T-cell (primary cell): ENCODE data around the gene DUSP19. TPM values are rescaled to one million over a fixed set of nuclear protein-coding genes. Genes with fewer than 3 reads are reported as not detected.

ENCODE experiments used
- ATAC-seq, 4 experiments: fragments of 200-7000 bp in 3 of 4; fragments of 150-1000 bp in 1 of 4; cut with Tn5 transposase; replicated peaks in 1 of 4; 1 replicate in 3 of 4; 2 replicates in 1 of 4; pipeline ENCODE4 v1.10.0; 2021; ENCODE audit warnings: moderate library complexity in 3 of 4, mild to moderate bottlenecking in 2 of 4, moderate number of reproducible peaks in 1 of 4
- CTCF ChIA-PET, 2 donors: fragments of 300-600 bp; sonication (Branson Sonifier 250); formaldehyde crosslinking; loops; one replicate each; lab custom pipeline; 2022; ENCODE audit warnings: antibody characterized with exemption in 2 of 2; lab: Charles Lee
- POLR2A ChIA-PET, 2 donors: fragments of 300-600 bp; sonication (Branson Sonifier 250); formaldehyde crosslinking; loops; one replicate each; lab custom pipeline; 2022; ENCODE audit warnings: antibody characterized with exemption in 2 of 2; lab: Charles Lee
- DNase-seq, 35 experiments: peaks; one replicate each; pipeline versions ENCODE4 v3.0.0 to v3.0.0-alpha.2; 2013 to 2023
- H3K27ac ChIP-seq: one replicate; pipeline ENCODE4 v1.5.1; 2013; ENCODE audit warnings: low read length
- H3K27me3 ChIP-seq, 2 experiments: replicated peaks in 1 of 2; 1 replicate in 1 of 2; 2 replicates in 1 of 2; pipeline versions ENCODE4 v1.6.1 to v1.7.0; 2013; ENCODE audit warnings: low read length in 1 of 2, mixed read lengths in 1 of 2; ENCODE audit not compliant: control insufficient read depth in 2 of 2, insufficient read depth in 2 of 2; ENCODE audit errors: extremely low read depth in 1 of 2
- H3K36me3 ChIP-seq, 2 donors: 1 replicate in 1 of 2; 2 replicates in 1 of 2; pipeline versions ENCODE4 v1.6.1 to v1.7.0; 2013; ENCODE audit warnings: low read length in 1 of 2; ENCODE audit not compliant: control insufficient read depth in 2 of 2, insufficient read depth in 1 of 2; ENCODE audit errors: extremely low read depth in 1 of 2
- H3K4me1 ChIP-seq, 2 experiments: 1 replicate in 1 of 2; 2 replicates in 1 of 2; pipeline versions ENCODE4 v1.6.1 to v1.7.0; 2013; ENCODE audit warnings: low read length in 2 of 2, mixed read lengths in 1 of 2; ENCODE audit not compliant: insufficient read depth in 2 of 2, control insufficient read depth in 1 of 2; ENCODE audit errors: extremely low read depth in 1 of 2
- H3K4me3 ChIP-seq, 2 donors: 1 replicate in 1 of 2; 2 replicates in 1 of 2; pipeline versions ENCODE4 v1.5.1 to v1.7.0; 2013; ENCODE audit warnings: mild to moderate bottlenecking in 2 of 2, low read length in 1 of 2, moderate library complexity in 1 of 2; ENCODE audit not compliant: control insufficient read depth in 1 of 2; ENCODE audit errors: extremely low read depth in 1 of 2
- H3K9me3 ChIP-seq: 2 replicates; pipeline ENCODE4 v1.7.0; 2013
- H3K27ac Mint-ChIP-seq, 2 donors: one replicate each; pipeline ENCODE4 v1.8.0; 2020 to 2021; ENCODE audit warnings: mild to moderate bottlenecking in 2 of 2, mixed read lengths in 2 of 2
- H3K27me3 Mint-ChIP-seq, 2 donors: one replicate each; pipeline ENCODE4 v1.8.0; 2021 to 2022; ENCODE audit warnings: mixed read lengths in 2 of 2
- H3K36me3 Mint-ChIP-seq: one replicate; pipeline ENCODE4 v1.8.0; 2021; ENCODE audit warnings: mixed read lengths
- H3K4me1 Mint-ChIP-seq, 3 donors: one replicate each; pipeline ENCODE4 v1.8.0; 2020 to 2022; ENCODE audit warnings: mixed read lengths in 3 of 3, mild to moderate bottlenecking in 1 of 3
- H3K4me3 Mint-ChIP-seq, 3 donors: one replicate each; pipeline ENCODE4 v1.8.0; 2020 to 2022; ENCODE audit warnings: mild to moderate bottlenecking in 3 of 3, mixed read lengths in 3 of 3, moderate library complexity in 3 of 3
- H3K9me3 Mint-ChIP-seq, 3 donors: one replicate each; pipeline ENCODE4 v1.8.0; 2020 to 2022; ENCODE audit warnings: mixed read lengths in 3 of 3
- WGBS: methylation state at CpG from one replicate; pipeline ENCODE4 v1.1.5; 2013; ENCODE audit warnings: missing lambda C conversion rate; ENCODE audit not compliant: insufficient coverage; 5-methylcytosine and 5-hydroxymethylcytosine counted together
- total RNA-seq, 35 experiments: library from RNA in 6 of 35; stranded (reverse) in 6 of 35; fragments of 120-200 nt in 1 of 35; gene quantifications; one replicate each; pipeline versions ENCODE4 v1.2.1 to v1.2.4 and lab custom pipeline; 2013 to 2026

Gene DUSP19, protein sequence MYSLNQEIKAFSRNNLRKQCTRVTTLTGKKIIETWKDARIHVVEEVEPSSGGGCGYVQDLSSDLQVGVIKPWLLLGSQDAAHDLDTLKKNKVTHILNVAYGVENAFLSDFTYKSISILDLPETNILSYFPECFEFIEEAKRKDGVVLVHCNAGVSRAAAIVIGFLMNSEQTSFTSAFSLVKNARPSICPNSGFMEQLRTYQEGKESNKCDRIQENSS
- 1 to 10 TPM; 1.3 to 2.5 (median 2.0) TPM for total RNA-seq
- total RNA-seq (2013): 3.2 TPM
- 0.30 to 8.4 (median 2.3) reads per million in 29 experiments for total RNA-seq (lab: John Stamatoyannopoulos, UW)

- no peaks in the 10 kb centered on the region for H3K27me3 Mint-ChIP-seq
- DNase-seq (peak; percentile 26 to 88 (median 57)), ATAC-seq (peak; percentile 73 to 87 (median 80))
- H3K36me3 ChIP-seq: no peaks in the 10 kb centered on the region
- peak within 1 kb of the TSS; percentile 62 to 77 for H3K4me3 ChIP-seq
- peak within 1 kb of the TSS; percentile 60 to 83 for H3K27ac Mint-ChIP-seq
- no peaks in the 10 kb centered on the region for H3K36me3 Mint-ChIP-seq
- ChIA-PET CTCF (interaction anchor here (1.1 to 1.6 kb wide), 4 partner anchors 16 to 45 kb away, joined by 3 to 11 read pairs (median 4); partner anchors contain the start of gene NUP35 (in 1 of the 2)), POLR2A (interaction anchor here in 1 of 2 donors (0.6 kb wide), 1 partner anchor 319 kb away, joined by 5 read pairs; no protein-coding TSS in a partner anchor)
- peaks cover 2 to 5% of the 10 kb centered on the region in 2 experiments for H3K4me1 ChIP-seq
- peaks cover 0 to 4% of the 10 kb centered on the region in 2 experiments for H3K27me3 ChIP-seq
- H3K4me1 Mint-ChIP-seq: peaks cover 5 to 6% (median 6%) of the 10 kb centered on the region in 3 donors
- no peaks in the 10 kb centered on the region for H3K9me3 Mint-ChIP-seq
- under 1% methylated on average over 15 of the region's 20 CpGs for WGBS
- H3K27ac ChIP-seq: no peak within 1 kb of the TSS
- no peaks in the 10 kb centered on the region for H3K9me3 ChIP-seq
- H3K4me3 Mint-ChIP-seq: peak within 1 kb of the TSS; percentile 86 to 92 (median 91)
Measured at GRCh38 chr2:183078464-183079138, at the start of gene DUSP19. Gene DUSP19, plus strand, starts transcription at chr2:183078747. Its CDS starts 187 bp downstream, at chr2:183078934.

- DNase-seq: no peak
- Histone ChIP-seq H3K27me3 (peaks cover 12 to 18% of the 10 kb centered on the region in 2 experiments), H3K4me3 (no peak overlapping the region), H3K9me3 (no peaks in the 10 kb centered on the region), H3K4me1 (no peaks in the 10 kb centered on the region), H3K36me3 (no peaks in the 10 kb centered on the region), H3K27ac (no peak overlapping the region)
- Mint-ChIP-seq H3K36me3 (no peaks in the 10 kb centered on the region), H3K27ac (no peak overlapping the region), H3K4me3 (no peak overlapping the region), H3K9me3 (no peaks in the 10 kb centered on the region), H3K27me3 (peaks cover 23 to 53% of the 10 kb centered on the region in 2 donors), H3K4me1 (peaks cover 0 to 6% (median 0%) of the 10 kb centered on the region in 3 donors)
- POLR2A ChIA-PET: interaction anchor here in 1 of 2 donors (0.8 kb wide), 1 partner anchor 12 kb away, joined by 3 read pairs; no protein-coding TSS in a partner anchor
- CTCF ChIA-PET: interaction anchor here in 1 of 2 donors (0.7 kb wide), 1 partner anchor 49 kb away, joined by 3 read pairs; no protein-coding TSS in a partner anchor
- no CpG with 5 or more reads among the region's 2 CpGs for whole genome bisulfite sequencing
- ATAC-seq: no peak
Measured at GRCh38 chr2:183029219-183029618, 49.3 kb upstream of the DUSP19 start.

DNA sequence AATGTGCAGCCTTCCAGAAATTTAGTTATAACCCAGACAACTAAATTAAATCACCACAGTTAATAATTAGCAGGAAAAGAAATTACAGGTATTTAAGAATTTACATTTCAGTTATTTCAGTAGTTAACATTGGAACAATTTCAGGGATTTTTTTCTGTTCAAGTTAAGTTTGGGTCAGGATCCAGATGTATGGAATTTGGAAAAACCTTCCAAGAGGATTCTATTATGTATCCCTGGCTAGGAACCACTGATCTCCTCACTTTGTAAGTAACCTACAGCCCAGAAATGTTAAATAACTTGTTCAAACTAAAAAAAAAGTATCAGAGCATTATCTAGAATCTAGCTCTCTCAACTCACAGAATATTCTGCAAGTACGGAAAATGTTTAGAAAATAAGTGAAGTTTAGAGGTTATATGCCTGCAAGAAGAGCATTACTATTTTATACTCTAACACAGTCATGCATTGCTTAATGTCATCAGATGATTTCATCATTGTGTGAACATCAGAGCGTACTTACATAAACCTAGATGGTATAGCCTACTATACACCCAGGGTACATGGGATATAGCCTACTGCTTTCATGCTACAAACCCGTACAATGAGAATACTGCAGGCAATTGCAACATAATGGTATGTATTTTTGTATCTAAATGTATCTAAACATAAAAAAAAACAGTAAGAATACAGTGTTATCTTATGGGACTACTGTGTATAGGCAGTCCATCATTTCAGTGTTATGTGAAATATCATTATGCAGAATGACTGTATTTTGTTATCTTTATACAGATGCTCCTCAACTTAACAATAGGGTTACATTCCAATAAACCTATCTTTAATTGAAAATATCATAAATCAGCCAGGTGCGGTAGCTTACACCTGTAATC lies 46.4 kb upstream of the DUSP19 start:
- Histone ChIP-seq H3K9me3 (no peaks in the 10 kb centered on the region), H3K4me3 (no peak overlapping the region), H3K36me3 (no peaks in the 10 kb centered on the region), H3K27ac (no peak overlapping the region), H3K4me1 (peaks cover 0 to 18% of the 10 kb centered on the region in 2 experiments), H3K27me3 (peaks cover 12 to 21% of the 10 kb centered on the region in 2 experiments)
- peaks cover 36 to 50% of the 10 kb centered on the region in 2 donors for H3K27me3 Mint-ChIP-seq
- H3K27ac Mint-ChIP-seq: no peak overlapping the region
- H3K9me3 Mint-ChIP-seq: no peaks in the 10 kb centered on the region
- H3K4me3 Mint-ChIP-seq: no peak overlapping the region
- 60% methylated on average over 1 of the region's 4 CpGs for WGBS
- ATAC-seq (no peak), DNase-seq (no peak)
- ChIA-PET POLR2A (no interaction called here), CTCF (no interaction called here)
- no peaks in the 10 kb centered on the region for H3K36me3 Mint-ChIP-seq
- peaks cover 19 to 27% (median 20%) of the 10 kb centered on the region in 3 donors for H3K4me1 Mint-ChIP-seq

DNA sequence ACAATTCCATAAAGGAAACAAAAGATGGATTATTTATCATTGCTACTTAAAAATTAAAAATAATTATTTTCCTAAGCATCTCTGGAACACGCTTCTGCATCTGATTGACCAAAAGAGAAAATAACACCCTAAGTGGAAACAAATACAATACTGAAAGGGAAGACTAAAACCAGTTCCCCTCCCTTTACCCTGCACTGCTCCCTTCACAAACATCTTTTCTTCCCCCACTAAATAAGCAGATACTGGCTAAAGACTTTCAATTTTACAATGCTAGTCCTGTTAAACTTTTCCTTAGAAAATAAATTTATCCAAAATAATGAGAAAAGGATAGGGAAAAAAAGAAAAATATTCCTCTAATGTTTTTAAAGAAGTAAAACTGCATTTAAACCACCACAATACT lies 44.6 kb upstream of the DUSP19 start:
- ChIA-PET POLR2A (no interaction called here), CTCF (no interaction called here)
- no peak overlapping the region for H3K4me3 Mint-ChIP-seq
- no peaks in the 10 kb centered on the region for H3K9me3 Mint-ChIP-seq
- no peak for ATAC-seq
- WGBS: no CpG with 5 or more reads among the region's 1 CpG
- Histone ChIP-seq H3K9me3 (no peaks in the 10 kb centered on the region), H3K27ac (no peak overlapping the region), H3K36me3 (no peaks in the 10 kb centered on the region), H3K4me3 (no peak overlapping the region), H3K4me1 (peaks cover 10 to 24% of the 10 kb centered on the region in 2 experiments), H3K27me3 (peaks cover 13 to 23% of the 10 kb centered on the region in 2 experiments)
- peaks cover 38 to 46% of the 10 kb centered on the region in 2 donors for H3K27me3 Mint-ChIP-seq
- H3K4me1 Mint-ChIP-seq: peaks cover 27 to 35% (median 28%) of the 10 kb centered on the region in 3 donors
- DNase-seq: no peak
- no peak overlapping the region for H3K27ac Mint-ChIP-seq
- no peaks in the 10 kb centered on the region for H3K36me3 Mint-ChIP-seq

DNA sequence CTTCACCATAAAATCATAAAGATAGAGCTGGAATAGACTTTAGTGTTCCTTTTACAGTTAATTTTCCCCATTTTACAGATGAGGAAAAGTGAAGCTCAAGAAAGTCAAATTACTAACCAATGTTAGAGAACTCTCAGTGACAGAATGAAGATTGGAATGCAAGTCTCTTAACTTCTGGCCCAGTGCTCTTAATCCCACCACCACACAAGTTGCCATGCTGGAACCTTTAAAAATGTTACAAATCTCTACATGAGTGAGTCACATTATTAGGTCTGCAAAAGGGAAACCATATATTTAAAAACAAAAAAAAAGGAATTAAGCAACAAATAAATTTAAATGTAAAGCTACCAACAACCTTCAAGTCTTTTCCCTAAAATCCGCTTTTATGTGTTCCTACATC lies 43.7 kb upstream of the DUSP19 start:
- no peak overlapping the region for H3K4me3 ChIP-seq
- WGBS: no CpG with 5 or more reads among the region's 1 CpG
- Mint-ChIP-seq H3K27ac (no peak overlapping the region), H3K4me3 (no peak overlapping the region), H3K9me3 (no peaks in the 10 kb centered on the region), H3K4me1 (peaks cover 32 to 44% (median 36%) of the 10 kb centered on the region in 3 donors), H3K27me3 (peaks cover 36 to 42% of the 10 kb centered on the region in 2 donors), H3K36me3 (no peaks in the 10 kb centered on the region)
- ATAC-seq (no peak), DNase-seq (no peak)
- peaks cover 12 to 27% of the 10 kb centered on the region in 2 experiments for H3K27me3 ChIP-seq
- H3K9me3 ChIP-seq: no peaks in the 10 kb centered on the region
- ChIA-PET CTCF (no interaction called here), POLR2A (no interaction called here)
- peaks cover 12 to 31% of the 10 kb centered on the region in 2 experiments for H3K4me1 ChIP-seq
- H3K27ac ChIP-seq: no peak overlapping the region
- H3K36me3 ChIP-seq: no peaks in the 10 kb centered on the region
